DND-41 (cell line): Measurements from ENCODE around the gene OMA1.

Experiments
- ATAC-seq: fragments of 200-7000 bp; cut with Tn5 transposase; 3 replicates; pipeline ENCODE4 v1.9.1; 2021; ENCODE audit warnings: low read depth; ENCODE audit not compliant: insufficient read depth
- DNase-seq: peaks from one replicate; pipeline ENCODE4 v3.0.0-alpha.2; 2020
- H2AFZ ChIP-seq: 2 replicates; pipeline ENCODE4 v1.6.0; 2012; ENCODE audit warnings: low read depth, low read length
- H3K27ac ChIP-seq: 2 replicates; pipeline ENCODE4 v1.5.1; 2012; ENCODE audit warnings: low read length, inconsistent platforms
- H3K27me3 ChIP-seq: fragments of 200-600 bp; sonication (generic); 2 replicates; pipeline ENCODE4 v1.6.0; 2012; ENCODE audit warnings: low read length, mild to moderate bottlenecking, inconsistent platforms; ENCODE audit not compliant: insufficient read depth, poor library complexity
- H3K36me3 ChIP-seq: 2 replicates; pipeline ENCODE4 v1.5.1; 2012; ENCODE audit warnings: low read length, inconsistent platforms; ENCODE audit not compliant: insufficient read depth
- H3K4me1 ChIP-seq: 2 replicates; pipeline ENCODE4 v1.5.1; 2012; ENCODE audit warnings: mild to moderate bottlenecking, low read length; ENCODE audit not compliant: insufficient read depth
- H3K4me2 ChIP-seq: 2 replicates; pipeline ENCODE4 v1.6.0; 2012; ENCODE audit warnings: mild to moderate bottlenecking, moderate library complexity, low read length, inconsistent platforms; ENCODE audit not compliant: insufficient read depth
- H3K4me3 ChIP-seq, 2 experiments: fragments of 200-600 bp in 1 of 2; shearing (Covaris generic) in 1 of 2; 2 replicates each; pipeline ENCODE4 v1.5.1; 2012 to 2016; ENCODE audit warnings: inconsistent platforms in 2 of 2, low read length in 2 of 2, mild to moderate bottlenecking in 2 of 2, low read depth in 1 of 2, moderate library complexity in 1 of 2
- H3K79me2 ChIP-seq: 2 replicates; pipeline ENCODE4 v1.6.0; 2012; ENCODE audit warnings: low read length, inconsistent platforms; ENCODE audit not compliant: insufficient read depth
- H3K9ac ChIP-seq: 2 replicates; pipeline ENCODE4 v1.6.0; 2012; ENCODE audit warnings: low read depth, mild to moderate bottlenecking, inconsistent platforms, low read length, moderate library complexity
- H3K9me3 ChIP-seq: 2 replicates; pipeline ENCODE4 v1.5.1; 2012; ENCODE audit warnings: low read length, moderate library complexity, mild to moderate bottlenecking, inconsistent platforms; ENCODE audit not compliant: insufficient read depth, severe bottlenecking
- H4K20me1 ChIP-seq: 2 replicates; pipeline ENCODE4 v1.6.0; 2012; ENCODE audit warnings: low read length; ENCODE audit not compliant: insufficient read depth
- CTCF ChIP-seq: IDR thresholded peaks from 2 replicates; pipeline ENCODE4 v1.5.1; 2012; ENCODE audit warnings: borderline replicate concordance, low read length, moderate library complexity, mild to moderate bottlenecking; ENCODE audit not compliant: poor library complexity, severe bottlenecking; ENCODE audit errors: extremely low read depth
- EZH2 ChIP-seq: IDR thresholded peaks from 3 replicates; pipeline ENCODE4 v1.6.1; 2012; ENCODE audit warnings: borderline replicate concordance, low read depth, mild to moderate bottlenecking, moderate library complexity, low read length, inconsistent platforms; ENCODE audit not compliant: severe bottlenecking

Gene OMA1

GRCh38 chr1:58573705-58574591, 27.4 kb upstream of the OMA1 start:
- Histone ChIP-seq H3K36me3 (no peaks in the 10 kb centered on the region), H4K20me1 (no peaks in the 10 kb centered on the region), H3K9me3 (no peaks in the 10 kb centered on the region), H3K4me2 (no peak overlapping the region), H3K4me3 (no peak overlapping the region), H3K79me2 (no peaks in the 10 kb centered on the region), H3K4me1 (no peaks in the 10 kb centered on the region), H3K27me3 (peaks cover 14% of the 10 kb centered on the region), H3K27ac (no peak overlapping the region), H3K9ac (no peak overlapping the region), H2AFZ (no peak overlapping the region)
- ATAC-seq (no peak), DNase-seq (no peak)
- TF ChIP-seq EZH2 = no peak
- no peak for TF ChIP-seq CTCF

- DNase-seq (no peak), ATAC-seq (no peak)
- TF ChIP-seq CTCF = no peak
- no peak for TF ChIP-seq EZH2
- no peaks in the 10 kb centered on the region for H3K79me2 ChIP-seq
- H3K9me3 ChIP-seq = no peaks in the 10 kb centered on the region
- no peak overlapping the region for H3K9ac ChIP-seq
- H4K20me1 ChIP-seq = no peaks in the 10 kb centered on the region
- no peaks in the 10 kb centered on the region for H3K36me3 ChIP-seq
- H3K27ac ChIP-seq = no peak overlapping the region
- no peak overlapping the region for H3K4me3 ChIP-seq
- H3K4me1 ChIP-seq = no peaks in the 10 kb centered on the region
- no peak overlapping the region for H3K4me2 ChIP-seq
- H3K27me3 ChIP-seq = peaks cover 17% of the 10 kb centered on the region
- no peak overlapping the region for H2AFZ ChIP-seq
Observed at GRCh38 chr1:58573138-58573537, 26.6 kb upstream of the OMA1 start.

- no peak for TF ChIP-seq EZH2
- TF ChIP-seq CTCF = no peak
- Histone ChIP-seq H3K4me2 (no peak overlapping the region), H3K4me1 (no peaks in the 10 kb centered on the region), H2AFZ (no peak overlapping the region), H3K9me3 (no peaks in the 10 kb centered on the region), H3K36me3 (no peaks in the 10 kb centered on the region), H3K9ac (no peak overlapping the region), H3K79me2 (no peaks in the 10 kb centered on the region), H3K27ac (no peak overlapping the region), H3K4me3 (no peak overlapping the region), H3K27me3 (peaks cover 17% of the 10 kb centered on the region), H4K20me1 (no peaks in the 10 kb centered on the region)
- no peak for DNase-seq
- no peak for ATAC-seq
Observed at GRCh38 chr1:58572690-58573089, 26.2 kb upstream of the OMA1 start.
